ENCODE results near the gene NPAS4. TPM values are rescaled to one million over a fixed set of nuclear protein-coding genes. Genes with fewer than 3 reads are reported as not detected.
"Not testable (repeated sequence)": the region's sequence is repeated elsewhere in the genome, so short reads cannot be mapped to it uniquely, and the experiment has no call there.

NPAS4 gene
- polyA plus RNA-seq, 3 donors, result 0.10 to 0.35 (median 0.13) TPM

- no peak for DNase-seq
These were observed 34.0 kb downstream of the NPAS4 start for GRCh38 chr11:66454828-66455227.

- no peak for DNase-seq
These were observed 37.0 kb downstream of the NPAS4 start for GRCh38 chr11:66457826-66458225.

- DNase-seq, result no peak
These were observed 38.4 kb downstream of the NPAS4 start for GRCh38 chr11:66459138-66459778.

GRCh38 chr11:66462010-66462409, 41.2 kb downstream of the NPAS4 start:
- DNase-seq, result no peak

- DNase-seq, result no peak
These were observed 42.1 kb downstream of the NPAS4 start for GRCh38 chr11:66462911-66463310.

GRCh38 chr11:66464116-66464515, 43.3 kb downstream of the NPAS4 start:
- DNase-seq, result not testable (repeated sequence)

GRCh38 chr11:66464916-66465315, 44.1 kb downstream of the NPAS4 start:
- DNase-seq, result no peak

GRCh38 chr11:66465373-66466224, 44.8 kb downstream of the NPAS4 start:
- DNase-seq, result no peak

GRCh38 chr11:66466225-66467033, 45.6 kb downstream of the NPAS4 start, which contains the start of gene PELI3:
TSS of gene PELI3 (plus strand) at chr11:66466905. CDS start at chr11:66468129, 1,224 bp downstream.
- peak; percentile 91 for DNase-seq

- DNase-seq, result no peak
These were observed 46.3 kb downstream of the NPAS4 start for GRCh38 chr11:66467034-66467659.

GRCh38 chr11:66467756-66468155, 46.9 kb downstream of the NPAS4 start:
- DNase-seq, result no peak

GRCh38 chr11:66468691-66469090, 47.9 kb downstream of the NPAS4 start:
- no peak for DNase-seq

GRCh38 chr11:66469441-66469840, 48.6 kb downstream of the NPAS4 start:
- DNase-seq, result no peak

GRCh38 chr11:66470015-66470414, 49.2 kb downstream of the NPAS4 start:
- no peak for DNase-seq

- no peak for DNase-seq
These were observed 50.3 kb downstream of the NPAS4 start for GRCh38 chr11:66471142-66471541.

- no peak for DNase-seq
These were observed 51.2 kb downstream of the NPAS4 start for GRCh38 chr11:66472054-66472453.

- DNase-seq, result no peak
These were observed 52.3 kb downstream of the NPAS4 start for GRCh38 chr11:66473167-66473566.

GRCh38 chr11:66473608-66474515, 53.0 kb downstream of the NPAS4 start:
- no peak for DNase-seq

- DNase-seq, result no peak
These were observed 54.7 kb downstream of the NPAS4 start for GRCh38 chr11:66475349-66476172.

Data from renal pelvis (tissue), 4 donors.